HL-60 (cell line): Measurements from ENCODE around the gene F2R.

ENCODE experiments used
- DNase-seq, 2 experiments: peaks; one replicate each; pipeline ENCODE4 v3.0.0-alpha.2; 2010 to 2020; ENCODE audit warnings: low read depth in 1 of 2, low spot score in 1 of 2
- H3K27ac ChIP-seq: fragments of 250-450 bp; sonication (Bioruptor Pico); replicated peaks from 2 replicates; pipeline ENCODE4 v1.5.1; 2020; ENCODE audit warnings: mild to moderate bottlenecking, moderate library complexity
- H3K27me3 ChIP-seq: fragments of 250-450 bp; sonication (Bioruptor Pico); 2 replicates; pipeline ENCODE4 v1.5.1; 2021; ENCODE audit warnings: mild to moderate bottlenecking, moderate library complexity; ENCODE audit not compliant: insufficient read depth, poor library complexity, severe bottlenecking
- H3K4me3 ChIP-seq: replicated peaks from 2 replicates; pipeline ENCODE4 v1.5.1; 2011; ENCODE audit warnings: mild to moderate bottlenecking, control low read depth, low read length; ENCODE audit not compliant: insufficient read depth
- GABPA ChIP-seq: IDR thresholded peaks from 2 replicates; pipeline ENCODE4 v1.6.1; 2012; ENCODE audit warnings: low read depth
- POLR2AphosphoS5 ChIP-seq: IDR thresholded peaks from 2 replicates; pipeline ENCODE4 v1.6.1; 2012; ENCODE audit warnings: low read depth
- REST ChIP-seq: IDR thresholded peaks from 2 replicates; pipeline ENCODE4 v1.6.1; 2012; ENCODE audit warnings: low read depth; ENCODE audit not compliant: insufficient replicate concordance
- SPI1 ChIP-seq: IDR thresholded peaks from 2 replicates; pipeline ENCODE4 v1.6.1; 2012; ENCODE audit warnings: low read depth, mild to moderate bottlenecking, borderline replicate concordance
- TF ChIP-seq, protein P1 (sequence below): IDR thresholded peaks from one replicate; pipeline ENCODE4 v1.5.1; 2011; ENCODE audit warnings: low read length, control low read depth, inconsistent platforms; ENCODE audit not compliant: insufficient read depth

The F2R gene

GRCh38 chr5:76710991-76711390 lies 4.9 kb upstream of the F2R start:
- Histone ChIP-seq H3K27ac (no peak overlapping the region), H3K4me3 (no peak overlapping the region), H3K27me3 (no peaks in the 10 kb centered on the region)
- DNase-seq: no peak
- TF ChIP-seq REST (no peak), SPI1 (no peak), POLR2AphosphoS5 (no peak), GABPA (no peak)
- TF ChIP-seq, protein P1, sequence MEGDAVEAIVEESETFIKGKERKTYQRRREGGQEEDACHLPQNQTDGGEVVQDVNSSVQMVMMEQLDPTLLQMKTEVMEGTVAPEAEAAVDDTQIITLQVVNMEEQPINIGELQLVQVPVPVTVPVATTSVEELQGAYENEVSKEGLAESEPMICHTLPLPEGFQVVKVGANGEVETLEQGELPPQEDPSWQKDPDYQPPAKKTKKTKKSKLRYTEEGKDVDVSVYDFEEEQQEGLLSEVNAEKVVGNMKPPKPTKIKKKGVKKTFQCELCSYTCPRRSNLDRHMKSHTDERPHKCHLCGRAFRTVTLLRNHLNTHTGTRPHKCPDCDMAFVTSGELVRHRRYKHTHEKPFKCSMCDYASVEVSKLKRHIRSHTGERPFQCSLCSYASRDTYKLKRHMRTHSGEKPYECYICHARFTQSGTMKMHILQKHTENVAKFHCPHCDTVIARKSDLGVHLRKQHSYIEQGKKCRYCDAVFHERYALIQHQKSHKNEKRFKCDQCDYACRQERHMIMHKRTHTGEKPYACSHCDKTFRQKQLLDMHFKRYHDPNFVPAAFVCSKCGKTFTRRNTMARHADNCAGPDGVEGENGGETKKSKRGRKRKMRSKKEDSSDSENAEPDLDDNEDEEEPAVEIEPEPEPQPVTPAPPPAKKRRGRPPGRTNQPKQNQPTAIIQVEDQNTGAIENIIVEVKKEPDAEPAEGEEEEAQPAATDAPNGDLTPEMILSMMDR: no peak

DNA sequence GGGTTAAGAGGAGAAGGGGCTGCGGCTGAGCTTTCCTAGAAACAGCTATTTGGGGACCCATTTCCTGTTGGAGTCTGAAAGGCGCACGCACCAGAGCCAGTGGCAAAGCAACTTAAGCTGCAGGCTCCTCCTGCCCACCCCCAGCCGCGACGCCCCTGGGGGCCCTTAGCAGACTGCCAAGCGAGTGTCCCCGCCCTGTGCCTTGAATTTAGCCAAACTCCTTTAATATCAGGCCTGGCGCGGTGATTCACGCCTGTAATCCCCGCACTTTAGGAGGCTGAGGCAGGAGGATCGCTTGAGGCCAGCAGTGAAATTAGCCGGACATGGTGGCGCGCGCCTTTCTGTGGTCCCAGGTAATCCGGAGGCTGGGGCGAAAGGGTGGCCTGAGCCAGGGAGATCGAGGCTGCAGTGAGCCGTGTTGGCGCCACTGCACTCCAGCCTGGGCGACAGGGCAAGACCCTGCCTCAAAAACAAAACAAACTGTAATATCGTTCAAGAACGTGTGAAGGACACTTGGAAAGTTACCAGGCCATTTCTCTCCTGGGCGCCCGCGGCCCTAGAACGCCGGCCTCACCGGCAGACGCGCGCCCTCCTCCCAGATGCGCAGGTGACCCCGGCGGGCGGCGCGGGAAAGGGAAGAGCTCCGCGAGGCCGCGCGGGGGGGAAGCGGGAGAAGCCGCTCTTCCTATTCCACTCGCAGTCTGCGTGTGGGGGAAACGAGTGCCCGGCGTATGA lies 1.0 kb upstream of the F2R start:
- no peak for DNase-seq
- no peak overlapping the region for H3K27ac ChIP-seq
- TF ChIP-seq REST (no peak), POLR2AphosphoS5 (no peak), SPI1 (no peak), GABPA (no peak)
- TF ChIP-seq, protein P1: no peak
- H3K4me3 ChIP-seq: peak overlapping the region; percentile 57
- no peaks in the 10 kb centered on the region for H3K27me3 ChIP-seq

GRCh38 chr5:76715486-76715735 lies 515 bp upstream of the F2R start:
- Histone ChIP-seq H3K27ac (no peak overlapping the region), H3K4me3 (peak overlapping the region; percentile 57), H3K27me3 (no peaks in the 10 kb centered on the region)
- DNase-seq: no peak
- no peak for TF ChIP-seq REST
- TF ChIP-seq GABPA: no peak
- TF ChIP-seq SPI1: no peak
- TF ChIP-seq POLR2AphosphoS5: no peak
- TF ChIP-seq, protein P1: no peak
